ENCODE results near the gene FBLN2.

The FBLN2 gene

DNA sequence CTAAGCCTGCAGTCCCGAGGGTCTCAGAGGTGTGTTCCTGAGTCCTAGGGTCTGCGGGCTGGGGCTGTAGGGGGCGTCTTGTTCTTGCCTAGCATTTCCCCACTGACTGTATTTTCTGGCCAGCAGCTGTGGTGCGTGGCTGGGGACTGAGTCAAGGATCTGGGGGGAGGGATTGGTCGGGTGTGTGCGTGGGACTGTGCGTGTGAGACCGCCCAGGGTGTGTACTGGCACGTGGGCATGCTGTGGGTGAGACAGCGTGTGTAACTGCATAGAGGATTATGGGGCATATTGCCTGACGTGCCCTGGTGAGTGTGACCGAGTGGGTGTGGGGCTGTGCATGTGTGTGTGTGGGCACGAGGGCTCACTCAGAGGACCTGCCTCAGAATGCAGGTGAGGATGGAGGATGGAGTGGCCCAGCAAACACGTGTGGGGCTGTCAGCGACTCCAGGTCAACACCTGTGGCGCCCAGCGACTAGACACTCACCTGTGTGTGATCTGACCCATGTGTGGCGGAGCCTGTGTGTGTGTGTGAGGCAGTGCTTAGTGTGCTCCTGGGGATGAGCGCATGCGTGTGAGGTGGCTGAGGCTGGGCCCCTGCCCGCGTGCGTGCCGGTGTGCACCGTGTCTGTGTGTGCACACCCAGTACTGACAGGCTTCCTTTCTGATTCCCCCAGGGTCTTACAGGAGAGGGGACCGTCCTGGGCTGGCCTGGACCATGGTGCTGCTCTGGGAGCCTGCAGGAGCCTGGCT, 20.9 kb downstream of the FBLN2 start:
- no peaks in the 10 kb centered on the region for H3K79me2 ChIP-seq (ENCODE audit: insufficient read depth, low read length)
- H3K27ac ChIP-seq (ENCODE audit: low read length), result no peak overlapping the region
- H3K9me3 ChIP-seq (ENCODE audit: insufficient read depth, low read length, severe bottlenecking), result no peaks in the 10 kb centered on the region
- ATAC-seq (ENCODE audit: insufficient read depth, low read depth) (no peak), DNase-seq (no peak)
- H3K27me3 ChIP-seq (ENCODE audit: insufficient read depth, low read length, poor library complexity), result no peaks in the 10 kb centered on the region
- H2AFZ ChIP-seq (ENCODE audit: low read depth, low read length), result no peak overlapping the region
- no peak overlapping the region for H3K4me3 ChIP-seq (ENCODE audit: low read depth in 1 of 2, low read length in 2 of 2)
- TF ChIP-seq EZH2 (IDR thresholded peaks at IDR 0.05; ENCODE audit: borderline replicate concordance, low read depth, low read length, severe bottlenecking), result no peak
- TF ChIP-seq, protein P1, sequence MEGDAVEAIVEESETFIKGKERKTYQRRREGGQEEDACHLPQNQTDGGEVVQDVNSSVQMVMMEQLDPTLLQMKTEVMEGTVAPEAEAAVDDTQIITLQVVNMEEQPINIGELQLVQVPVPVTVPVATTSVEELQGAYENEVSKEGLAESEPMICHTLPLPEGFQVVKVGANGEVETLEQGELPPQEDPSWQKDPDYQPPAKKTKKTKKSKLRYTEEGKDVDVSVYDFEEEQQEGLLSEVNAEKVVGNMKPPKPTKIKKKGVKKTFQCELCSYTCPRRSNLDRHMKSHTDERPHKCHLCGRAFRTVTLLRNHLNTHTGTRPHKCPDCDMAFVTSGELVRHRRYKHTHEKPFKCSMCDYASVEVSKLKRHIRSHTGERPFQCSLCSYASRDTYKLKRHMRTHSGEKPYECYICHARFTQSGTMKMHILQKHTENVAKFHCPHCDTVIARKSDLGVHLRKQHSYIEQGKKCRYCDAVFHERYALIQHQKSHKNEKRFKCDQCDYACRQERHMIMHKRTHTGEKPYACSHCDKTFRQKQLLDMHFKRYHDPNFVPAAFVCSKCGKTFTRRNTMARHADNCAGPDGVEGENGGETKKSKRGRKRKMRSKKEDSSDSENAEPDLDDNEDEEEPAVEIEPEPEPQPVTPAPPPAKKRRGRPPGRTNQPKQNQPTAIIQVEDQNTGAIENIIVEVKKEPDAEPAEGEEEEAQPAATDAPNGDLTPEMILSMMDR (IDR thresholded peaks at IDR 0.05; ENCODE audit: borderline replicate concordance, extremely low read depth, low read length, poor library complexity, severe bottlenecking), result no peak
- no peak overlapping the region for H3K4me2 ChIP-seq (ENCODE audit: insufficient read depth, low read length)
- no peaks in the 10 kb centered on the region for H3K36me3 ChIP-seq (ENCODE audit: insufficient read depth, low read length)
- H3K4me1 ChIP-seq (ENCODE audit: insufficient read depth, low read length), result no peaks in the 10 kb centered on the region
- H4K20me1 ChIP-seq (ENCODE audit: insufficient read depth, low read length), result no peaks in the 10 kb centered on the region
- H3K9ac ChIP-seq (ENCODE audit: low read depth, low read length), result no peak overlapping the region

DNA sequence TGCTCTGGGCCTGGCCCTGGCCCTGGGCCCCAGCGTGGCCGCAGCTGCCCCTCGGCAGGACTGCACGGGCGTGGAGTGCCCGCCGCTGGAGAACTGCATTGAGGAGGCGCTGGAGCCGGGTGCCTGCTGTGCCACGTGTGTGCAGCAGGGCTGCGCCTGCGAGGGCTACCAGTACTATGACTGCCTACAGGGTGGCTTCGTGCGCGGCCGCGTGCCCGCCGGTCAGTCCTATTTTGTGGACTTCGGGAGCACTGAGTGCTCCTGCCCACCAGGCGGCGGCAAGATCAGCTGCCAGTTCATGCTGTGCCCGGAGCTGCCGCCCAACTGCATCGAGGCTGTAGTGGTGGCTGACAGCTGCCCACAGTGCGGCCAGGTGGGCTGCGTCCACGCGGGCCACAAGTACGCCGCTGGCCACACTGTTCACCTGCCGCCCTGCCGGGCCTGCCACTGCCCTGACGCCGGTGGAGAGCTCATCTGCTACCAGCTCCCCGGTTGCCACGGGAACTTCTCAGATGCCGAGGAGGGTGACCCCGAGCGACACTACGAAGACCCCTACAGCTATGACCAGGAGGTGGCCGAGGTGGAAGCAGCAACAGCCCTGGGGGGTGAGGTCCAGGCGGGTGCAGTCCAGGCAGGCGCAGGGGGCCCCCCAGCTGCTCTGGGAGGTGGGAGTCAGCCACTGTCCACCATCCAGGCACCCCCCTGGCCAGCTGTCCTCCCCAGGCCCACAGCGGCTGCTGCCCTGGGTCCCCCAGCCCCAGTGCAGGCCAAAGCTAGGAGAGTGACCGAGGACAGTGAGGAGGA, 21.7 kb downstream of the FBLN2 start:
- H3K4me2 ChIP-seq (ENCODE audit: insufficient read depth, low read length), result no peak overlapping the region
- no peak overlapping the region for H2AFZ ChIP-seq (ENCODE audit: low read depth, low read length)
- no peak for DNase-seq
- H3K27me3 ChIP-seq (ENCODE audit: insufficient read depth, low read length, poor library complexity), result no peaks in the 10 kb centered on the region
- no peaks in the 10 kb centered on the region for H3K79me2 ChIP-seq (ENCODE audit: insufficient read depth, low read length)
- no peaks in the 10 kb centered on the region for H4K20me1 ChIP-seq (ENCODE audit: insufficient read depth, low read length)
- H3K4me3 ChIP-seq (ENCODE audit: low read depth in 1 of 2, low read length in 2 of 2), result no peak overlapping the region
- no peak overlapping the region for H3K27ac ChIP-seq (ENCODE audit: low read length)
- TF ChIP-seq, protein P1 (IDR thresholded peaks at IDR 0.05; ENCODE audit: borderline replicate concordance, extremely low read depth, low read length, poor library complexity, severe bottlenecking), result no peak
- no peak for TF ChIP-seq EZH2 (IDR thresholded peaks at IDR 0.05; ENCODE audit: borderline replicate concordance, low read depth, low read length, severe bottlenecking)
- no peaks in the 10 kb centered on the region for H3K4me1 ChIP-seq (ENCODE audit: insufficient read depth, low read length)
- no peaks in the 10 kb centered on the region for H3K36me3 ChIP-seq (ENCODE audit: insufficient read depth, low read length)
- no peaks in the 10 kb centered on the region for H3K9me3 ChIP-seq (ENCODE audit: insufficient read depth, low read length, severe bottlenecking)
- ATAC-seq (ENCODE audit: insufficient read depth, low read depth), result no peak
- H3K9ac ChIP-seq (ENCODE audit: low read depth, low read length), result no peak overlapping the region

DNA sequence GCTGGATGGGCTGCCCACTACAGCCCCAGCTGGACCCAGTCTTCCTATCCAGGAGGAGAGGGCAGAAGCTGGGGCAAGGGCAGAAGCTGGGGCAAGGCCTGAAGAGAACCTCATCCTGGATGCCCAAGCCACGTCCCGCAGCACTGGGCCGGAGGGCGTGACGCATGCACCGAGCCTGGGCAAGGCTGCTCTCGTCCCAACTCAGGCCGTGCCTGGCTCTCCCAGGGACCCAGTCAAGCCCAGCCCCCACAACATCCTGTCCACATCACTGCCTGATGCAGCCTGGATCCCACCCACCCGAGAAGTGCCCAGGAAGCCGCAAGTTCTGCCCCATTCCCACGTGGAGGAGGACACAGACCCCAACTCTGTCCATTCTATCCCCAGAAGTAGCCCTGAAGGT, 22.3 kb downstream of the FBLN2 start:
- H3K4me1 ChIP-seq (ENCODE audit: insufficient read depth, low read length), result no peaks in the 10 kb centered on the region
- no peak overlapping the region for H3K9ac ChIP-seq (ENCODE audit: low read depth, low read length)
- no peaks in the 10 kb centered on the region for H4K20me1 ChIP-seq (ENCODE audit: insufficient read depth, low read length)
- TF ChIP-seq EZH2 (IDR thresholded peaks at IDR 0.05; ENCODE audit: borderline replicate concordance, low read depth, low read length, severe bottlenecking), result no peak
- TF ChIP-seq, protein P1 (IDR thresholded peaks at IDR 0.05; ENCODE audit: borderline replicate concordance, extremely low read depth, low read length, poor library complexity, severe bottlenecking), result no peak
- H3K27me3 ChIP-seq (ENCODE audit: insufficient read depth, low read length, poor library complexity), result no peaks in the 10 kb centered on the region
- no peak overlapping the region for H3K4me3 ChIP-seq (ENCODE audit: low read depth in 1 of 2, low read length in 2 of 2)
- H3K9me3 ChIP-seq (ENCODE audit: insufficient read depth, low read length, severe bottlenecking), result no peaks in the 10 kb centered on the region
- no peaks in the 10 kb centered on the region for H3K79me2 ChIP-seq (ENCODE audit: insufficient read depth, low read length)
- no peak overlapping the region for H3K27ac ChIP-seq (ENCODE audit: low read length)
- ATAC-seq (ENCODE audit: insufficient read depth, low read depth), result no peak
- no peaks in the 10 kb centered on the region for H3K36me3 ChIP-seq (ENCODE audit: insufficient read depth, low read length)
- no peak overlapping the region for H2AFZ ChIP-seq (ENCODE audit: low read depth, low read length)
- no peak overlapping the region for H3K4me2 ChIP-seq (ENCODE audit: insufficient read depth, low read length)
- no peak for DNase-seq
